ENCODE data around the gene GRIN2A. TPM values are rescaled to one million over a fixed set of nuclear protein-coding genes. Genes with fewer than 3 reads are reported as not detected.
"Not testable (repeated sequence)": the region's sequence is repeated elsewhere in the genome, so short reads cannot be mapped to it uniquely, and the experiment has no call there.

The GRIN2A gene
- total and polyA plus RNA-seq, 8 donors = 0.06 to 9.8 (median 0.86) TPM

GRCh38 chr16:9885467-9885866 lies 296.8 kb downstream of the GRIN2A start:
- Histone ChIP-seq H3K36me3 (no peaks in the 10 kb centered on the region), H3K27ac (peak overlapping the region in 1 of 5 donors; percentile 13), H3K4me1 (peaks cover 0 to 9% (median 0%) of the 10 kb centered on the region in 4 donors), H3K9me3 (no peaks in the 10 kb centered on the region), H3K27me3 (no peaks in the 10 kb centered on the region), H3K4me3 (no peak overlapping the region)
- TF ChIP-seq, protein P1, sequence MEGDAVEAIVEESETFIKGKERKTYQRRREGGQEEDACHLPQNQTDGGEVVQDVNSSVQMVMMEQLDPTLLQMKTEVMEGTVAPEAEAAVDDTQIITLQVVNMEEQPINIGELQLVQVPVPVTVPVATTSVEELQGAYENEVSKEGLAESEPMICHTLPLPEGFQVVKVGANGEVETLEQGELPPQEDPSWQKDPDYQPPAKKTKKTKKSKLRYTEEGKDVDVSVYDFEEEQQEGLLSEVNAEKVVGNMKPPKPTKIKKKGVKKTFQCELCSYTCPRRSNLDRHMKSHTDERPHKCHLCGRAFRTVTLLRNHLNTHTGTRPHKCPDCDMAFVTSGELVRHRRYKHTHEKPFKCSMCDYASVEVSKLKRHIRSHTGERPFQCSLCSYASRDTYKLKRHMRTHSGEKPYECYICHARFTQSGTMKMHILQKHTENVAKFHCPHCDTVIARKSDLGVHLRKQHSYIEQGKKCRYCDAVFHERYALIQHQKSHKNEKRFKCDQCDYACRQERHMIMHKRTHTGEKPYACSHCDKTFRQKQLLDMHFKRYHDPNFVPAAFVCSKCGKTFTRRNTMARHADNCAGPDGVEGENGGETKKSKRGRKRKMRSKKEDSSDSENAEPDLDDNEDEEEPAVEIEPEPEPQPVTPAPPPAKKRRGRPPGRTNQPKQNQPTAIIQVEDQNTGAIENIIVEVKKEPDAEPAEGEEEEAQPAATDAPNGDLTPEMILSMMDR (IDR thresholded peaks at IDR 0.05) = no peak
- TF ChIP-seq EP300 (IDR thresholded peaks at IDR 0.05) = no peak
- TF ChIP-seq POLR2AphosphoS5 (IDR thresholded peaks at IDR 0.05) = no peak
- no peak for TF ChIP-seq POLR2A (IDR thresholded peaks at IDR 0.05)
- DNase-seq = peak in 1 of 2 donors; percentile 3
- 15 to 27% (median 22%) methylated on average over 9 of the region's 9 CpGs for WGBS, 5 donors
- intact Hi-C loops (cut with DNase I; ENCODE audit: low total_unique reads) = no loop called here

DNA sequence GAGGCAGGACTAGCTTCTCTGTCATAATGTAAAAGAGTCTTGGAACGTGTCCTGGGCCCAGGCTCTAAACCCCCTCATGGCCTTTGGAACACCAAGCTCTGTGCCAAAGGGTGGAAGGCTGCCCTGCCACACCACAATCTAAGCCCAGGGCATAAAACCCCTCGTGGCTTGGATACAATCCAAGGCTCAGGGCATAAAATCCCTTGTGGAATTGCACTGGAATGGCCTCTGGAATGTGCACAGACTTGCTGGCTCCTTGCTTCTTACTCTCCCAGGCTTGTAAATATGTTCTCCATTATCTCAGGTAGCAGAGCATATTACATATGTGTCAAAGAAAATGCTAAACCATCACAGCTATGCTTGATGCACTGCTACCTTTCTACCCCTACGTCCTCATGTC lies 306.2 kb downstream of the GRIN2A start:
- not testable (repeated sequence) for H3K4me1 ChIP-seq

DNA sequence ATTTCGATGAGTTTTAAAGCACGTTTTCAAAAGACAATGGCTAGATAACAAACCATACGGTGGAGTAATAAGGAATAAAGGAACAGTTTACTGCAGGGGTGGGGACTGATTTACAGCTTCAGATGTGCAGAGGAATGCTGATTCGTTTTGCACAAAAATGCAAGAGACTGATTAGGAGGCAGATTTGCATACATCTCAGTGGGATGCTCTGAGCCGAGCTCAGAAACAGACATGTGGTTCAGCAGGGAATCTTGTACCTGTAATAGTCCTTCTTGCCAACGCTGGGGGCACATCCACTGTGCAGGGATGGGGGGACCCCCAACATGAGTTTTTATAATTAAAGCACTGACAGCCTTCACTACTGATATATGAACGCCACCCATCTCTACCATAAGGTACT lies 308.0 kb downstream of the GRIN2A start:
- H3K4me3 ChIP-seq = no peak overlapping the region
- no peaks in the 10 kb centered on the region for H3K27me3 ChIP-seq
- intact Hi-C loops (cut with DNase I; ENCODE audit: low total_unique reads) = no loop called here
- no peak for DNase-seq
- 58 to 69% (median 62%) methylated on average over 7 of the region's 7 CpGs for WGBS, 5 donors
- TF ChIP-seq POLR2AphosphoS5 (IDR thresholded peaks at IDR 0.05) (no peak), POLR2A (IDR thresholded peaks at IDR 0.05) (no peak), EP300 (IDR thresholded peaks at IDR 0.05) (no peak)
- TF ChIP-seq, protein P1 (IDR thresholded peaks at IDR 0.05) = no peak
- H3K9me3 ChIP-seq = no peaks in the 10 kb centered on the region
- H3K36me3 ChIP-seq = no peaks in the 10 kb centered on the region
- peaks cover 0 to 5% (median 0%) of the 10 kb centered on the region in 4 donors for H3K4me1 ChIP-seq
- no peak overlapping the region for H3K27ac ChIP-seq

More for the DNA sequence above, 306.2 kb downstream of the GRIN2A start:
- 17 to 59% (median 52%) methylated on average over 3 of the region's 3 CpGs for WGBS, 5 donors
- intact Hi-C loops (cut with DNase I; ENCODE audit: low total_unique reads); H3K4me3 ChIP-seq; H3K27ac ChIP-seq; DNase-seq; H3K27me3 ChIP-seq; H3K9me3 ChIP-seq; H3K36me3 ChIP-seq: not testable (repeated sequence)

DNA sequence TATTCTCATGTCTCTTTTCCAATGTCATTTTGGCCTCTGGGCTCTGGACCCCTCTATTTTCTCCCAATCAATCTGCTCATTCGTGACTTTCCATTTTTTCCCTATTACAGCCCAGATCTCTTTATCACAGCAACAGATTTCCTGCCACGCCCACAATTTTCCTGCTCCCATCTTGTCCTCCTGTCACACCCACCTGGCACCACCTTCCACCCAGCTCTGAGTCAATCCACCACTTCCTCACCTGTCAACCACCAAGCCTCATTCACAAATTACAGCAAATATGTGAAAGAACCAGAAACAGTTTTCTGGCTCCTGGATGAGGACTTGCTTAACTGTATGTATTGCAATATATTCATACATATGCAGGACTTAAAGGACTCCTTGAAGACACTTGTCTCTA lies 311.3 kb downstream of the GRIN2A start:
- WGBS, 5 donors = 56 to 66% (median 63%) methylated on average over 2 of the region's 2 CpGs
- Histone ChIP-seq H3K9me3 (no peaks in the 10 kb centered on the region), H3K27me3 (no peaks in the 10 kb centered on the region), H3K27ac (no peak overlapping the region), H3K4me1 (peaks cover 0 to 5% (median 0%) of the 10 kb centered on the region in 4 donors), H3K36me3 (no peaks in the 10 kb centered on the region), H3K4me3 (no peak overlapping the region)
- no peak for DNase-seq
- intact Hi-C loops (cut with DNase I; ENCODE audit: low total_unique reads) = no loop called here
- TF ChIP-seq POLR2AphosphoS5 (IDR thresholded peaks at IDR 0.05) (no peak), EP300 (IDR thresholded peaks at IDR 0.05) (no peak), POLR2A (IDR thresholded peaks at IDR 0.05) (no peak)
- TF ChIP-seq, protein P1 (IDR thresholded peaks at IDR 0.05) = no peak

- no peak for DNase-seq
- 71 to 90% (median 87%) methylated on average over 3 of the region's 3 CpGs for WGBS, 5 donors
Measured at GRCh38 chr16:9869776-9870175, 312.5 kb downstream of the GRIN2A start.

More at GRCh38 chr16:9869776-9870175, 312.5 kb downstream of the GRIN2A start:
- Histone ChIP-seq H3K9me3 (no peaks in the 10 kb centered on the region), H3K4me3 (no peak overlapping the region), H3K4me1 (peaks cover 0 to 5% (median 0%) of the 10 kb centered on the region in 4 donors), H3K27me3 (no peaks in the 10 kb centered on the region), H3K36me3 (no peaks in the 10 kb centered on the region), H3K27ac (no peak overlapping the region)
- TF ChIP-seq, protein P1 (IDR thresholded peaks at IDR 0.05) = no peak
- TF ChIP-seq POLR2AphosphoS5 (IDR thresholded peaks at IDR 0.05) = no peak
- no peak for TF ChIP-seq EP300 (IDR thresholded peaks at IDR 0.05)
- no peak for TF ChIP-seq POLR2A (IDR thresholded peaks at IDR 0.05)
- intact Hi-C loops (cut with DNase I; ENCODE audit: low total_unique reads) = no loop called here
